Right forelimb (tissue), 1 donor: Measurements from ENCODE around the gene ADM2.
A peak's percentile ranks its signal among the peaks of the same experiment; 100 is the strongest.
"Not testable (repeated sequence)": the region's sequence is repeated elsewhere in the genome, so short reads cannot be mapped to it uniquely, and the experiment has no call there.

Experiments used
- DNase-seq: peaks from one replicate; pipeline ENCODE4 v3.0.0-alpha.2; 2018

Gene ADM2

GRCh38 chr22:50507991-50508884, 26.9 kb downstream of the ADM2 start, which contains the start of gene NCAPH2:
Gene NCAPH2 (plus strand): TSS chr22:50508224. CDS start chr22:50508338, 114 bp downstream.
- peak; percentile 100 for DNase-seq

GRCh38 chr22:50508897-50509296, 27.6 kb downstream of the ADM2 start:
- DNase-seq: no peak

- no peak for DNase-seq
These were observed 31.8 kb downstream of the ADM2 start for GRCh38 chr22:50513175-50513574.

GRCh38 chr22:50516068-50516467, 34.7 kb downstream of the ADM2 start:
- no peak for DNase-seq

GRCh38 chr22:50516891-50517290, 35.5 kb downstream of the ADM2 start:
- DNase-seq: no peak

- no peak for DNase-seq
These were observed 36.3 kb downstream of the ADM2 start for GRCh38 chr22:50517495-50518260.

GRCh38 chr22:50518606-50519005, 37.3 kb downstream of the ADM2 start:
- DNase-seq: no peak

GRCh38 chr22:50519151-50519550, 37.8 kb downstream of the ADM2 start:
- DNase-seq: no peak

GRCh38 chr22:50520184-50520583, 38.8 kb downstream of the ADM2 start:
- DNase-seq: not testable (repeated sequence)

GRCh38 chr22:50520826-50521453, 39.6 kb downstream of the ADM2 start:
- no peak for DNase-seq

- DNase-seq: no peak
These were observed 40.4 kb downstream of the ADM2 start for GRCh38 chr22:50521710-50522109.

- DNase-seq: no peak
These were observed 41.0 kb downstream of the ADM2 start for GRCh38 chr22:50522208-50522805.

GRCh38 chr22:50522806-50523438, 41.6 kb downstream of the ADM2 start:
- no peak for DNase-seq

- DNase-seq: no peak
These were observed 42.1 kb downstream of the ADM2 start for GRCh38 chr22:50523458-50523805.

GRCh38 chr22:50523806-50524675, 42.7 kb downstream of the ADM2 start:
- no peak for DNase-seq

GRCh38 chr22:50524676-50525103, 43.3 kb downstream of the ADM2 start:
- DNase-seq: no peak

GRCh38 chr22:50525104-50525857, 43.9 kb downstream of the ADM2 start, which contains the start of gene SCO2:
Gene SCO2 (minus strand): TSS chr22:50525598. CDS start chr22:50524411, 1,187 bp downstream.
- DNase-seq: peak; percentile 99

GRCh38 chr22:50525858-50526107, 44.4 kb downstream of the ADM2 start:
- no peak for DNase-seq

GRCh38 chr22:50526108-50526833, 44.9 kb downstream of the ADM2 start:
- DNase-seq: peak; percentile 87
